GM12875 (cell line): ENCODE measurements around the gene USF3.

ENCODE experiments used
- H3K4me3 ChIP-seq: one replicate; pipeline ENCODE4 v1.5.1; 2011; ENCODE audit warnings: low read depth, low read length, control low read depth
- TF ChIP-seq, protein P1 (sequence below): IDR thresholded peaks from 2 replicates; pipeline ENCODE4 v1.5.1; 2011; ENCODE audit warnings: low read depth, mild to moderate bottlenecking, control low read depth, inconsistent platforms, low read length, moderate library complexity, borderline replicate concordance; ENCODE audit not compliant: insufficient read depth

The USF3 gene

GRCh38 chr3:113659101-113659541, 37.3 kb downstream of the USF3 start:
- TF ChIP-seq, protein P1, sequence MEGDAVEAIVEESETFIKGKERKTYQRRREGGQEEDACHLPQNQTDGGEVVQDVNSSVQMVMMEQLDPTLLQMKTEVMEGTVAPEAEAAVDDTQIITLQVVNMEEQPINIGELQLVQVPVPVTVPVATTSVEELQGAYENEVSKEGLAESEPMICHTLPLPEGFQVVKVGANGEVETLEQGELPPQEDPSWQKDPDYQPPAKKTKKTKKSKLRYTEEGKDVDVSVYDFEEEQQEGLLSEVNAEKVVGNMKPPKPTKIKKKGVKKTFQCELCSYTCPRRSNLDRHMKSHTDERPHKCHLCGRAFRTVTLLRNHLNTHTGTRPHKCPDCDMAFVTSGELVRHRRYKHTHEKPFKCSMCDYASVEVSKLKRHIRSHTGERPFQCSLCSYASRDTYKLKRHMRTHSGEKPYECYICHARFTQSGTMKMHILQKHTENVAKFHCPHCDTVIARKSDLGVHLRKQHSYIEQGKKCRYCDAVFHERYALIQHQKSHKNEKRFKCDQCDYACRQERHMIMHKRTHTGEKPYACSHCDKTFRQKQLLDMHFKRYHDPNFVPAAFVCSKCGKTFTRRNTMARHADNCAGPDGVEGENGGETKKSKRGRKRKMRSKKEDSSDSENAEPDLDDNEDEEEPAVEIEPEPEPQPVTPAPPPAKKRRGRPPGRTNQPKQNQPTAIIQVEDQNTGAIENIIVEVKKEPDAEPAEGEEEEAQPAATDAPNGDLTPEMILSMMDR, result no peak
- no peak overlapping the region for H3K4me3 ChIP-seq

DNA sequence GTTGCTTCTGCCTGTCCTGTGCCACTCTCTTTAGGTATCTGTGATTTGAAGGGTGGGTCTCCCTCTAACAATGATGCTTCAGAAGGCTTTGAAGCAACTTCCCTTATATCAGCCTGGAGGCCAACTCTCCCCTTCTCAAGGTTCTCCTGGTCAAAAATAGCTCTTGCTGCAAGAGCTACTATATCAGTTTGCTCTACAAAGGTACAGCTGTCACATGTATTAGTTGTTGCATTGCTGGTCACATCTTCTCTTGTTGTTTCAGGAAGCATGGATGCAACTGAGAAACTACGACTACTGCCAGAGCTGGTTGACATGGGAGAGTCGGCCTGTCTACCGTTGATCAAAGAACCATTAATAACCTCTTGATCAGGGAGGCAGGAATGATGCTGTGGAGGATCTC, 38.3 kb downstream of the USF3 start:
- H3K4me3 ChIP-seq, result no peak overlapping the region
- TF ChIP-seq, protein P1, result no peak

DNA sequence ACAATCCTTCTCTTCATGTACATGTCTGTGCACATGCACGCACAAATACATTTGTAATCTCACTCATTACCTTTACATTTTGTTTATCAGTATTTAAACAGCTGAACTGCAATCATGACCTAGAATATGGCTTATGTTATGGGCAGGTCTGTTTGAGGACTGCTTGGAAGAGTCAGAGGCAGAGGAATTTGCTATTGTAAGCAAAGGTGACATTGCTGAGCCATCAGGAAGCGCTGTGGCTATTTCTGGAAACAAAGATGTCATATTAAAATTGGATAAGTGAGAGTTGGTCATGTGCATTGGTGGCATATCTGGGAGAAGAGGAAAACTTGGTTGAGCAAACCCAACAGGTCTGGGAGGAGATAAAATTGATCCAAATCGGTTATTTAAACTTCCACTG, 41.6 kb downstream of the USF3 start:
- H3K4me3 ChIP-seq, result no peak overlapping the region
- TF ChIP-seq, protein P1, result no peak

GRCh38 chr3:113654310-113654709, 42.1 kb downstream of the USF3 start:
- TF ChIP-seq, protein P1, result no peak
- H3K4me3 ChIP-seq, result no peak overlapping the region

GRCh38 chr3:113649174-113649845, 47.1 kb downstream of the USF3 start:
- H3K4me3 ChIP-seq, result no peak overlapping the region
- TF ChIP-seq, protein P1, result no peak

GRCh38 chr3:113648524-113648923, 47.9 kb downstream of the USF3 start:
- TF ChIP-seq, protein P1, result no peak
- no peak overlapping the region for H3K4me3 ChIP-seq

DNA sequence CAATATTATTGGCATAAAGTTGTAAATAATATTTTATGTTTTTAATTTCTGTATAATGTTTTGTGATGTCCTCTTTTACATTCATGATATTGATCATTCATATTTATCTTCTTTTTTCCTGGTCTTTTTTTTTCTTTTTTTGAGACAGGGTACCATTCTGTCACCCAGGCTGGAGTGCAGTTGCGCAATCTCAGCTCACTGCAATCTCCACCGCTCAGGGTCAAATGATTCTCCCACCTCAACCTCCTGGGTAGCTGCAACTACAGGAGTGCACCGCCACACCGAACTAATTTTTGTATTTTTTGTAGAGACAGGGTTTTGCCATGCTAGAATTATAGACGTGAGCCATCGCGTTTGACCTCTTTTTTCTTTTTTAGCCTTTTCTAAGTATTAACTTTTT, 52.9 kb downstream of the USF3 start:
- H3K4me3 ChIP-seq, result no peak overlapping the region
- TF ChIP-seq, protein P1, result no peak
